ENCODE measurements around the gene TMEM108.

- TF ChIP-seq CTCF (IDR thresholded peaks at IDR 0.05; ENCODE audit: low read depth, low read length, poor library complexity, severe bottlenecking) (no peak), EZH2phosphoT487 (IDR thresholded peaks at IDR 0.05; ENCODE audit: borderline replicate concordance, low read length) (no peak)
These were observed 224.1 kb downstream of the TMEM108 start for GRCh38 chr3:133262333-133262732.
